ENCODE results near the gene NPVF. TPM values are rescaled to one million over a fixed set of nuclear protein-coding genes. Genes with fewer than 3 reads are reported as not detected.

NPVF gene
- total RNA-seq, 5 donors from 2014 or later (not counting 1 experiment from before 2014, with no cell fraction given), result not detected

DNA sequence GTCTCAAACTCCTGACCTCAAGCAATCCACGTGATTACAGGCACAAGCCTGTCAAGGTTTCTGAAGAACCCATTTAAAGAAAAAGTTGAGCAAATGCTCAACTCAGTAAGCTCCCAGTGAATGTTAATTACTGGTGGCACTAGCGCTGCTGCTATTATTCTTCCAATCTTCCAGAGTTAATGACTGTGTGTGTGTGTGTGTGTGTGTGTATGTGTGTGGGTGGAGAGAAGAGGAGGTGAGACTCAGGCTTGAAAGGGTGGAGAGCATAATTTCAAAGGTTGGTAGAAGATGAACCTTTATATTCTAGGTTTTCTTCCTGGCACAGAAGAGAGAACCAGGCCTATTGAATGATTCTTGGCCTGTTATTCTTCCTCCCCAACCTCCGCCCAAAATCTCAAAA lies 11.6 kb upstream of the NPVF start:
- 75% methylated on average over 2 of the region's 3 CpGs for WGBS (ENCODE audit: insufficient coverage)
- no peaks in the 10 kb centered on the region for H3K4me1 Mint-ChIP-seq
- H3K9me3 Mint-ChIP-seq, result no peaks in the 10 kb centered on the region
- H3K36me3 Mint-ChIP-seq, result no peaks in the 10 kb centered on the region
- no peak for ATAC-seq (replicated peaks in 1 of 4)
- peaks cover 9 to 26% of the 10 kb centered on the region in 2 donors for H3K27me3 Mint-ChIP-seq
- no peak overlapping the region for H3K27ac Mint-ChIP-seq
- H3K36me3 ChIP-seq (ENCODE audit: control insufficient read depth in 2 of 2, extremely low read depth in 1 of 2, insufficient read depth in 1 of 2, low read length in 1 of 2), result no peaks in the 10 kb centered on the region
- H3K27me3 ChIP-seq (replicated peaks in 1 of 2; ENCODE audit: control insufficient read depth in 2 of 2, extremely low read depth in 1 of 2, insufficient read depth in 2 of 2, low read length in 1 of 2), result peaks cover 0 to 3% of the 10 kb centered on the region in 2 experiments
- H3K4me3 ChIP-seq (ENCODE audit: control insufficient read depth in 1 of 2, extremely low read depth in 1 of 2, low read length in 1 of 2), result no peak overlapping the region
- no peak overlapping the region for H3K27ac ChIP-seq (ENCODE audit: low read length)
- no peaks in the 10 kb centered on the region for H3K9me3 ChIP-seq
- DNase-seq, result no peak
- ChIA-PET POLR2A (no interaction called here), CTCF (no interaction called here)
- no peak overlapping the region for H3K4me3 Mint-ChIP-seq
- no peaks in the 10 kb centered on the region for H3K4me1 ChIP-seq (ENCODE audit: control insufficient read depth in 1 of 2, extremely low read depth in 1 of 2, insufficient read depth in 2 of 2, low read length in 2 of 2)

DNA sequence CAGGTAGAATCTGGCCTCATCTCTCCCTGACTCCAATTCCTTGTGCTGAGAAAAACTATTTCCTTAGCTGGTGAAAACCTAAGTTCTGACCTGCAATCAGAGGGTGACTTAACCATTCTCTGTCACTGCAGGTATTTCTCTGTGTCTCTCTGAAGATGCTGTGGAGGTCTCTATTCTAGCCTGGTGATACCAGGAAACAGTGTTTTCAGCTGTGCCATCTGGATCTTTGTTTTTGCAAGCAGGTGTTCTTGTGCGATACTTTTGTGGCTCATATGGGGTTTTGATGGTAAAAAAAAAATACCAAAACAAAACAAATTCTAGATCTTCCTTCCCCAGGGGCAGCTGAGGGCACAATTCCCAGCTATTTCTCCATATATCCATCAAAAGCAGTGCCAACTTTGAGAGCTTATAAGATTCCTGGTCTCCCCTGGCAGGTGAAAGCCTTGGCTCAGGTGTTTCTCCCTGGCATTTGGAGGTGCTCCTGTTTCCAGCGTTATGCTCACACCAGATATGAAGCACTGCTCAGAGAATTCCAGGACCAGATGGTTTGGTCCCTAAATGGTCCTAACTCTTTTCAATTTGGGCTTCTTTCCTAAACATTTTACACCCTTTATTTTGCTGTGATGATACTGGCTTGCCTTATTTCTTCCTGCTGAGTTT lies 9.9 kb upstream of the NPVF start:
- Mint-ChIP-seq H3K9me3 (no peaks in the 10 kb centered on the region), H3K4me1 (no peaks in the 10 kb centered on the region), H3K4me3 (no peak overlapping the region), H3K27me3 (peaks cover 1 to 16% of the 10 kb centered on the region in 2 donors), H3K36me3 (no peaks in the 10 kb centered on the region), H3K27ac (no peak overlapping the region)
- ATAC-seq (replicated peaks in 1 of 4), result no peak
- Histone ChIP-seq H3K4me3 (ENCODE audit: control insufficient read depth in 1 of 2, extremely low read depth in 1 of 2, low read length in 1 of 2) (no peak overlapping the region), H3K4me1 (ENCODE audit: control insufficient read depth in 1 of 2, extremely low read depth in 1 of 2, insufficient read depth in 2 of 2, low read length in 2 of 2) (no peaks in the 10 kb centered on the region), H3K9me3 (no peaks in the 10 kb centered on the region), H3K36me3 (ENCODE audit: control insufficient read depth in 2 of 2, extremely low read depth in 1 of 2, insufficient read depth in 1 of 2, low read length in 1 of 2) (no peaks in the 10 kb centered on the region), H3K27me3 (replicated peaks in 1 of 2; ENCODE audit: control insufficient read depth in 2 of 2, extremely low read depth in 1 of 2, insufficient read depth in 2 of 2, low read length in 1 of 2) (peaks cover 0 to 3% of the 10 kb centered on the region in 2 experiments), H3K27ac (ENCODE audit: low read length) (no peak overlapping the region)
- ChIA-PET POLR2A (interaction anchor here in 1 of 2 donors (0.6 kb wide), 1 partner anchor 350 kb away, joined by 3 read pairs; no protein-coding TSS in a partner anchor), CTCF (no interaction called here)
- no peak for DNase-seq
- WGBS (ENCODE audit: insufficient coverage), result 80% methylated on average over 1 of the region's 2 CpGs

GRCh38 chr7:25235471-25235870 lies 7.2 kb upstream of the NPVF start:
- Histone ChIP-seq H3K9me3 (no peaks in the 10 kb centered on the region), H3K4me3 (ENCODE audit: control insufficient read depth in 1 of 2, extremely low read depth in 1 of 2, low read length in 1 of 2) (no peak overlapping the region), H3K27ac (ENCODE audit: low read length) (no peak overlapping the region), H3K27me3 (replicated peaks in 1 of 2; ENCODE audit: control insufficient read depth in 2 of 2, extremely low read depth in 1 of 2, insufficient read depth in 2 of 2, low read length in 1 of 2) (peaks cover 0 to 3% of the 10 kb centered on the region in 2 experiments), H3K36me3 (ENCODE audit: control insufficient read depth in 2 of 2, extremely low read depth in 1 of 2, insufficient read depth in 1 of 2, low read length in 1 of 2) (no peaks in the 10 kb centered on the region), H3K4me1 (ENCODE audit: control insufficient read depth in 1 of 2, extremely low read depth in 1 of 2, insufficient read depth in 2 of 2, low read length in 2 of 2) (no peaks in the 10 kb centered on the region)
- H3K36me3 Mint-ChIP-seq, result no peaks in the 10 kb centered on the region
- CTCF ChIA-PET, result interaction anchor here in 1 of 2 donors (0.6 kb wide), 1 partner anchor 1433 kb away, joined by 7 read pairs; no protein-coding TSS in a partner anchor
- WGBS (ENCODE audit: insufficient coverage), result 65% methylated on average over 3 of the region's 3 CpGs
- POLR2A ChIA-PET, result no interaction called here
- peaks cover 17 to 30% of the 10 kb centered on the region in 2 donors for H3K27me3 Mint-ChIP-seq
- no peaks in the 10 kb centered on the region for H3K4me1 Mint-ChIP-seq
- ATAC-seq (replicated peaks in 1 of 4), result no peak
- H3K4me3 Mint-ChIP-seq, result no peak overlapping the region
- H3K9me3 Mint-ChIP-seq, result no peaks in the 10 kb centered on the region
- H3K27ac Mint-ChIP-seq, result no peak overlapping the region
- no peak for DNase-seq

DNA sequence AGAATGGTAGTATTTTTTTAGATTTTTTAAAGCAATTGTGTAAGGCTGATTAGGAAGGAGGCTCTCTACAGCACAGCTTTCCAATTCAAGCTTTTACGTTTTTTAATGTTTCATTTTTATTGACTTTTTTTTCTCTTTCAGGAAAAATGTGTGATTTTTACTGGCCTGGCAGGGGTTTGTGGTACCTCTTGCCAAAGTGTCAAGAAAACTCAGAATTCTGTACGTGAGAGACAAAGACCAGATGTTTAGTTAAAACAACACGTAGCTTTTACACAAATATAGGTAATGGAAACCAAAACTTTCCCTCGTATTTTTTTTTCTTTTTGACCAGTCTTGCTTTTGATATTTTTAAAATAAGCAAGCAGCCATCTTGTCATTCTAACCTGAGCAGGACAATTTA lies 6.0 kb upstream of the NPVF start:
- Mint-ChIP-seq H3K27me3 (peaks cover 22 to 31% of the 10 kb centered on the region in 2 donors), H3K4me3 (no peak overlapping the region), H3K9me3 (no peaks in the 10 kb centered on the region), H3K4me1 (no peaks in the 10 kb centered on the region), H3K27ac (no peak overlapping the region), H3K36me3 (no peaks in the 10 kb centered on the region)
- Histone ChIP-seq H3K36me3 (ENCODE audit: control insufficient read depth in 2 of 2, extremely low read depth in 1 of 2, insufficient read depth in 1 of 2, low read length in 1 of 2) (no peaks in the 10 kb centered on the region), H3K27me3 (replicated peaks in 1 of 2; ENCODE audit: control insufficient read depth in 2 of 2, extremely low read depth in 1 of 2, insufficient read depth in 2 of 2, low read length in 1 of 2) (peaks cover 0 to 3% of the 10 kb centered on the region in 2 experiments), H3K27ac (ENCODE audit: low read length) (no peak overlapping the region), H3K9me3 (no peaks in the 10 kb centered on the region), H3K4me1 (ENCODE audit: control insufficient read depth in 1 of 2, extremely low read depth in 1 of 2, insufficient read depth in 2 of 2, low read length in 2 of 2) (no peaks in the 10 kb centered on the region), H3K4me3 (ENCODE audit: control insufficient read depth in 1 of 2, extremely low read depth in 1 of 2, low read length in 1 of 2) (no peak overlapping the region)
- no CpG with 5 or more reads among the region's 4 CpGs for WGBS (ENCODE audit: insufficient coverage)
- DNase-seq (no peak), ATAC-seq (replicated peaks in 1 of 4) (no peak)
- ChIA-PET CTCF (no interaction called here), POLR2A (no interaction called here)

GRCh38 chr7:25223206-25223605 lies 5.1 kb downstream of the NPVF start:
- H3K4me3 ChIP-seq (ENCODE audit: control insufficient read depth in 1 of 2, extremely low read depth in 1 of 2, low read length in 1 of 2), result no peak overlapping the region
- no peak overlapping the region for H3K4me3 Mint-ChIP-seq
- no peak overlapping the region for H3K27ac ChIP-seq (ENCODE audit: low read length)
- peaks cover 32 to 47% of the 10 kb centered on the region in 2 donors for H3K27me3 Mint-ChIP-seq
- 33% methylated on average over 1 of the region's 3 CpGs for WGBS (ENCODE audit: insufficient coverage)
- no peak for DNase-seq
- H3K27ac Mint-ChIP-seq, result no peak overlapping the region
- H3K36me3 Mint-ChIP-seq, result no peaks in the 10 kb centered on the region
- no peak for ATAC-seq (replicated peaks in 1 of 4)
- no peaks in the 10 kb centered on the region for H3K9me3 Mint-ChIP-seq
- H3K4me1 ChIP-seq (ENCODE audit: control insufficient read depth in 1 of 2, extremely low read depth in 1 of 2, insufficient read depth in 2 of 2, low read length in 2 of 2), result no peaks in the 10 kb centered on the region
- H3K27me3 ChIP-seq (replicated peaks in 1 of 2; ENCODE audit: control insufficient read depth in 2 of 2, extremely low read depth in 1 of 2, insufficient read depth in 2 of 2, low read length in 1 of 2), result peaks cover 0 to 24% of the 10 kb centered on the region in 2 experiments
- no peaks in the 10 kb centered on the region for H3K9me3 ChIP-seq
- POLR2A ChIA-PET, result no interaction called here
- H3K4me1 Mint-ChIP-seq, result peaks cover 0 to 6% (median 0%) of the 10 kb centered on the region in 3 donors
- CTCF ChIA-PET, result no interaction called here
- no peaks in the 10 kb centered on the region for H3K36me3 ChIP-seq (ENCODE audit: control insufficient read depth in 2 of 2, extremely low read depth in 1 of 2, insufficient read depth in 1 of 2, low read length in 1 of 2)

DNA sequence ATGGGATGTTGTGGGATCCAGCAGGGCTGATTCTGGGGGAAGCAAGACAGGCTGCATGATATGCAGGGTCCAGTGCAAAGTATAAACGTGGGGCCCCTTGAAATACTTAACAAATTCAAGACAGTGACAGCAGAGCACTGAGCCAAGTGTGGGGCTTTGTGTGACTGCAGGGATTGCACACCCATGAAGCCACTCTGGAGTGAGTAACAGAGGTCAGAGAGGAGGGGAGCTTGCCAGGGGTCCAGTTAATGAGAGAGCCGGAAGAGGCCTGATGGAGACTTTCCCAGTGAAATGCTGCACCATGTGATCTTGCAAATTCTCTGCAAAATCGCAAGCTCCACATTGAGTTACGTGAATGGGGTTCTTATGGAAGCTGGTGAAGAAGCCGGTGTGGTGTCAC lies 5.6 kb downstream of the NPVF start:
- Histone ChIP-seq H3K36me3 (ENCODE audit: control insufficient read depth in 2 of 2, extremely low read depth in 1 of 2, insufficient read depth in 1 of 2, low read length in 1 of 2) (no peaks in the 10 kb centered on the region), H3K9me3 (no peaks in the 10 kb centered on the region), H3K4me1 (ENCODE audit: control insufficient read depth in 1 of 2, extremely low read depth in 1 of 2, insufficient read depth in 2 of 2, low read length in 2 of 2) (no peaks in the 10 kb centered on the region), H3K27me3 (replicated peaks in 1 of 2; ENCODE audit: control insufficient read depth in 2 of 2, extremely low read depth in 1 of 2, insufficient read depth in 2 of 2, low read length in 1 of 2) (peaks cover 0 to 24% of the 10 kb centered on the region in 2 experiments), H3K27ac (ENCODE audit: low read length) (no peak overlapping the region), H3K4me3 (ENCODE audit: control insufficient read depth in 1 of 2, extremely low read depth in 1 of 2, low read length in 1 of 2) (no peak overlapping the region)
- DNase-seq (no peak), ATAC-seq (replicated peaks in 1 of 4) (no peak)
- Mint-ChIP-seq H3K36me3 (no peaks in the 10 kb centered on the region), H3K9me3 (no peaks in the 10 kb centered on the region), H3K4me1 (peaks cover 0 to 6% (median 0%) of the 10 kb centered on the region in 3 donors), H3K27ac (no peak overlapping the region), H3K27me3 (peaks cover 32 to 48% of the 10 kb centered on the region in 2 donors), H3K4me3 (no peak overlapping the region)
- POLR2A ChIA-PET, result no interaction called here
- 74% methylated on average over 4 of the region's 5 CpGs for WGBS (ENCODE audit: insufficient coverage)
- CTCF ChIA-PET, result no interaction called here

Data from T-cell (primary cell).